ENCODE measurements around the gene GMDS. TPM values are rescaled to one million over a fixed set of nuclear protein-coding genes. Genes with fewer than 3 reads are reported as not detected.

The GMDS gene
- total RNA-seq, 3 donors from 2014 or later (not counting 1 experiment from before 2014, with no cell fraction given), result 23.6 to 31.0 (median 26.4) TPM

- Mint-ChIP-seq H3K4me1 (peaks cover 0 to 8% of the 10 kb centered on the region in 2 donors), H3K27ac (no peak overlapping the region), H3K9me3 (no peaks in the 10 kb centered on the region), H3K4me3 (no peak overlapping the region), H3K36me3 (no peaks in the 10 kb centered on the region), H3K27me3 (ENCODE audit: low read depth in 2 of 2) (peaks cover 4 to 19% of the 10 kb centered on the region in 2 donors)
- Histone ChIP-seq H3K27ac (ENCODE audit: low read length) (no peak overlapping the region), H3K4me1 (ENCODE audit: control insufficient read depth, insufficient read depth, low read length) (no peaks in the 10 kb centered on the region), H3K4me3 (ENCODE audit: low read length) (no peak overlapping the region), H3K36me3 (ENCODE audit: control insufficient read depth, insufficient read depth, low read length) (no peaks in the 10 kb centered on the region), H3K27me3 (ENCODE audit: control insufficient read depth, insufficient read depth, low read length) (no peaks in the 10 kb centered on the region), H3K9me3 (ENCODE audit: control insufficient read depth, insufficient read depth, low read length) (no peaks in the 10 kb centered on the region)
- WGBS (ENCODE audit: insufficient coverage), result 96% methylated on average over 8 of the region's 8 CpGs
- no peak for ATAC-seq
- no peak for TF ChIP-seq CTCF (IDR thresholded peaks at IDR 0.05)
- intact Hi-C loops (cut with micrococcal nuclease), result no loop called here
- no peak for DNase-seq
These were observed 457.5 kb downstream of the GMDS start for GRCh38 chr6:1787894-1788293.

DNA sequence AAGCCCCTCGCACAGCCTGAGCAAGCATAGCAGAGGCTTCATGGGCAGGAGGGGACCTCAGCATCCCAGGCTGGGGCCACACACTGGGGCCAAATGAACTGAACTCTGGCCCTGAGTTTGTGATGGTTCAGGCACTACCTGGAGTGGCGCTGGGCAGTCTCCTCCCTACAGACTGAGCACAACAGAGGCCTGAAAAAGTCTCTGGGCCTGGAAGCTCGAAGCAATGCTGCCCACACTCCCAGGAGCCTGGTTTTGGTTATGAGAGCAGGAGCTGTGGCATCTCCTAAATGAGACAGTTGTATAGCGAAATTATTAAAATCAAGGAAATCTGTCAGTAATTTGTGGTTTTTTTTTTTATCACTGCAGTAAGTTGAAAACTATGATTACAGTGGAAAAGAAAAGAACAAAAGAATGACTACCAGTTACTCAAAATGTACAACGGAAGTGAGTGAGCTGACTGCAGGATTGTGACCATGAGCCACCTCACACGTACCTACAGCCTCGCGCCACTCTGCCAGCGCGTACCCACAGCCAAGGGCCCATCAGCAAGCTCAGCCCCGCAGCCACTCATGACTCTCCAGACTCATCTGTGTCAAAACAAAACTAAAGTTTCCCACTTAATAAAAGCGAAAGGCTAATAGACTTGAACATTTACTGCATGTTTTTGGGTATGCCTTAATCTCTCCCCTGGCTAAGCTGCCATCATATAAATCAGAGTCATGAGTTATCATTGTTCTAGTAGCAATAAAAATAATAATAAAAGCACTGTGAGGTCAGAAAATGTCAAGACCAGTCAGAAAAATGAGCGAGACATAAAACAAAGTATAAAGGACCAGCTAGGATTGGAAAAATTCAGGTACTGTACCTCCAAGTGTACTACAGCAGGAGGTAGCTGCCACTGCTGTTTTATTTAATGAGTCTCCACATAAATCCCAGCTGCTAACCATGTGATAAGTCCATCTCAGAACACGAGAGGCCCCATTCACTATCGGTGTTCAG, 458.7 kb downstream of the GMDS start:
- TF ChIP-seq CTCF (IDR thresholded peaks at IDR 0.05), result no peak
- Histone ChIP-seq H3K27me3 (ENCODE audit: control insufficient read depth, insufficient read depth, low read length) (no peaks in the 10 kb centered on the region), H3K4me3 (ENCODE audit: low read length) (no peak overlapping the region), H3K27ac (ENCODE audit: low read length) (no peak overlapping the region), H3K4me1 (ENCODE audit: control insufficient read depth, insufficient read depth, low read length) (no peaks in the 10 kb centered on the region), H3K36me3 (ENCODE audit: control insufficient read depth, insufficient read depth, low read length) (no peaks in the 10 kb centered on the region), H3K9me3 (ENCODE audit: control insufficient read depth, insufficient read depth, low read length) (no peaks in the 10 kb centered on the region)
- peaks cover 5 to 21% of the 10 kb centered on the region in 2 donors for H3K27me3 Mint-ChIP-seq (ENCODE audit: low read depth in 2 of 2)
- no peaks in the 10 kb centered on the region for H3K9me3 Mint-ChIP-seq
- WGBS (ENCODE audit: insufficient coverage), result 77% methylated on average over 15 of the region's 15 CpGs
- ATAC-seq (no peak), DNase-seq (no peak)
- intact Hi-C loops (cut with micrococcal nuclease), result no loop called here
- no peaks in the 10 kb centered on the region for H3K36me3 Mint-ChIP-seq
- peaks cover 0 to 8% of the 10 kb centered on the region in 2 donors for H3K4me1 Mint-ChIP-seq
- H3K27ac Mint-ChIP-seq, result no peak overlapping the region
- no peak overlapping the region for H3K4me3 Mint-ChIP-seq

- DNase-seq, result no peak
- peaks cover 0 to 12% of the 10 kb centered on the region in 2 donors for H3K4me1 Mint-ChIP-seq
These were observed 461.0 kb downstream of the GMDS start for GRCh38 chr6:1784422-1784884.

More at GRCh38 chr6:1784422-1784884, 461.0 kb downstream of the GMDS start:
- H3K27me3 Mint-ChIP-seq (ENCODE audit: low read depth in 2 of 2), result peaks cover 11 to 43% of the 10 kb centered on the region in 2 donors
- no peak overlapping the region for H3K27ac Mint-ChIP-seq
- WGBS (ENCODE audit: insufficient coverage), result 100% methylated on average over 4 of the region's 6 CpGs
- no peaks in the 10 kb centered on the region for H3K9me3 ChIP-seq (ENCODE audit: control insufficient read depth, insufficient read depth, low read length)
- H3K4me1 ChIP-seq (ENCODE audit: control insufficient read depth, insufficient read depth, low read length), result no peaks in the 10 kb centered on the region
- H3K9me3 Mint-ChIP-seq, result no peaks in the 10 kb centered on the region
- intact Hi-C loops (cut with micrococcal nuclease), result no loop called here
- H3K36me3 ChIP-seq (ENCODE audit: control insufficient read depth, insufficient read depth, low read length), result no peaks in the 10 kb centered on the region
- no peak for ATAC-seq
- H3K27me3 ChIP-seq (ENCODE audit: control insufficient read depth, insufficient read depth, low read length), result no peaks in the 10 kb centered on the region
- no peaks in the 10 kb centered on the region for H3K36me3 Mint-ChIP-seq
- H3K4me3 ChIP-seq (ENCODE audit: low read length), result no peak overlapping the region
- H3K4me3 Mint-ChIP-seq, result no peak overlapping the region
- no peak overlapping the region for H3K27ac ChIP-seq (ENCODE audit: low read length)
- TF ChIP-seq CTCF (IDR thresholded peaks at IDR 0.05), result no peak
